GM12878 (cell line): ENCODE results near the gene FEV. TPM values are rescaled to one million over a fixed set of nuclear protein-coding genes. Genes with fewer than 3 reads are reported as not detected.
A peak's percentile ranks its signal among the peaks of the same experiment; 100 is the strongest.

Source experiments
- ATAC-seq: fragments of 200-7000 bp; cut with Tn5 transposase; 3 replicates; pipeline ENCODE4 v1.9.1; 2020; ENCODE audit warnings: mild to moderate bottlenecking, moderate library complexity
- BruUV-seq: library from RNA; stranded (reverse); fragments of 400-500 nt; replicated peaks from 2 replicates; lab custom pipeline; 2021; lab: Mats Ljungman, UMichigan
- CTCF ChIA-PET: fragments of 300-600 bp; sonication (Branson Sonifier 250); formaldehyde crosslinking; extraction: SDS; loops from one replicate; lab custom pipeline; 2021; ENCODE audit warnings: inconsistent platforms; lab: Yijun Ruan, JAX
- POLR2A ChIA-PET: fragments of 350-600 bp; formaldehyde crosslinking; extraction: SDS; loops from one replicate; lab custom pipeline; 2021; ENCODE audit warnings: inconsistent platforms; lab: Charles Lee
- RAD21 ChIA-PET: fragments of 300-600 bp; sonication (Branson Sonifier 250); formaldehyde crosslinking; loops from one replicate; lab custom pipeline; 2023; ENCODE audit warnings: antibody characterized with exemption; ENCODE audit not compliant: unreplicated experiment; lab: Charles Lee
- SMC1A ChIA-PET: fragments of 300-600 bp; sonication (Branson Sonifier 250); formaldehyde crosslinking; loops from one replicate; lab custom pipeline; 2023; ENCODE audit not compliant: unreplicated experiment, uncharacterized antibody; lab: Charles Lee
- DNase-seq: peaks from one replicate; pipeline ENCODE4 v3.0.0-alpha.2; 2011; ENCODE audit warnings: low read depth, low spot score
- FAIRE-seq: peaks from 3 replicates; lab custom pipeline; 2011; peaks lifted over from hg19 to GRCh38; lab: Jason Lieb, UNC
- H2AFZ ChIP-seq: 2 replicates; pipeline ENCODE4 v1.6.0; 2011; ENCODE audit warnings: low read depth, low read length, control low read depth; ENCODE audit not compliant: control insufficient read depth
- H3K27ac ChIP-seq: 2 replicates; pipeline ENCODE4 v1.5.1; 2011; ENCODE audit warnings: control low read depth; ENCODE audit not compliant: control insufficient read depth, insufficient read depth
- H3K27me3 ChIP-seq, 2 experiments: replicated peaks in 1 of 2; 2 replicates each; pipeline versions ENCODE4 v1.6.0 to v1.6.1; 2011; ENCODE audit warnings: low read length in 1 of 2; ENCODE audit not compliant: control insufficient read depth in 2 of 2, insufficient read depth in 2 of 2
- H3K36me3 ChIP-seq, 2 experiments: 2 replicates each; pipeline ENCODE4 v1.5.1; 2011; ENCODE audit warnings: low read length in 1 of 2; ENCODE audit not compliant: control insufficient read depth in 2 of 2, insufficient read depth in 2 of 2
- H3K4me1 ChIP-seq: 2 replicates; pipeline ENCODE4 v1.6.1; 2011; ENCODE audit warnings: mild to moderate bottlenecking, low read length, moderate library complexity, mixed read lengths; ENCODE audit not compliant: control insufficient read depth, insufficient read depth
- H3K4me2 ChIP-seq: 2 replicates; pipeline ENCODE4 v1.6.0; 2011; ENCODE audit warnings: control low read depth; ENCODE audit not compliant: control insufficient read depth, insufficient read depth
- H3K4me3 ChIP-seq: fragments of 200-600 bp; sonication (generic); 2 replicates; pipeline ENCODE4 v1.5.1; 2016
- H3K79me2 ChIP-seq: 2 replicates; pipeline ENCODE4 v1.6.0; 2011; ENCODE audit warnings: low read length; ENCODE audit not compliant: control insufficient read depth, insufficient read depth
- H3K9ac ChIP-seq: 2 replicates; pipeline ENCODE4 v1.8.0; 2011; ENCODE audit warnings: low read length, control low read depth, mixed read lengths; ENCODE audit not compliant: control insufficient read depth, insufficient read depth
- H3K9me3 ChIP-seq: replicated peaks from 3 replicates; pipeline ENCODE4 v1.5.1; 2011; ENCODE audit warnings: mild to moderate bottlenecking, low read length; ENCODE audit not compliant: control insufficient read depth, insufficient read depth
- H4K20me1 ChIP-seq: 2 replicates; pipeline ENCODE4 v1.6.0; 2011; ENCODE audit not compliant: control insufficient read depth, insufficient read depth
- SUZ12 ChIP-seq: fragments of 200-600 bp; sonication (generic); IDR thresholded peaks from one replicate; pipeline ENCODE4 v1.6.1; 2018; ENCODE audit warnings: antibody characterized with exemption, mild to moderate bottlenecking; ENCODE audit not compliant: unreplicated experiment
- ZBTB11 ChIP-seq: fragments of 450-650 bp; formaldehyde crosslinking; IDR thresholded peaks from 2 replicates; pipeline ENCODE4 v1.5.0; 2022; ENCODE audit warnings: mild to moderate bottlenecking, missing genetic modification characterization
- WGBS: methylation state at CpG from one replicate; pipeline ENCODE4 v1.1.6; 2016; ENCODE audit warnings: low lambda C conversion rate; ENCODE audit not compliant: insufficient replicate concordance, insufficient coverage; ENCODE audit errors: missing lambda C conversion rate; 5-methylcytosine and 5-hydroxymethylcytosine counted together
- in situ Hi-C: fragments of 300-500 bp; cut with MboI; formaldehyde crosslinking; loops from 9 replicates; pipeline ENCODE4 v1.14.3; 2018; ENCODE audit warnings: mixed read lengths
- intact Hi-C: fragments of 100-400 bp; cut with micrococcal nuclease; formaldehyde crosslinking; loops from one replicate; pipeline ENCODE4 v1.14.2; 2022; ENCODE audit not compliant: unreplicated experiment
- polyA plus RNA-seq, 11 experiments: library from polyadenylated mRNA; depleted of rRNA in 4 of 11; unstranded in 6 of 11; stranded (reverse) in 5 of 11; fragments of >200 nt; fragmentation: Nextera tagmentation in 4 of 11; fragmentation: Illumina TruSeq in 1 of 11; extraction: Ambion mirVana in 4 of 11; extraction: Trizol in 1 of 11; gene quantifications; 1 replicate in 1 of 11; 2 replicates in 10 of 11; pipeline versions ENCODE4 v1.2.1 to v1.2.3, GENCODE V29; 2011 to 2016; ENCODE audit warnings: inconsistent platforms in 2 of 11, missing spikeins in 2 of 11, low read depth in 1 of 11
- total RNA-seq, 4 experiments: library from RNA; depleted of rRNA in 3 of 4; stranded (reverse); fragments of >200 nt in 3 of 4; fragmentation: Illumina TruSeq in 1 of 4; extraction: Trizol in 1 of 4; gene quantifications; 2 replicates each; pipeline versions ENCODE4 v1.2.1 to v1.2.3, GENCODE V29; 2013 to 2021

Gene FEV
- total and polyA plus RNA-seq, 10 of the 15 experiments (the other 5 are each of a cell fraction or from before 2014, with no cell fraction given) = not detected

GRCh38 chr2:218980735-218981389, 4.1 kb downstream of the FEV start:
- TF ChIP-seq ZBTB11 (CRISPR knock-in tag) (no peak), SUZ12 (peak; percentile 58)
- no peak overlapping the region for H3K9ac ChIP-seq
- no peak for DNase-seq
- ATAC-seq = no peak
- ChIA-PET CTCF (interaction anchor here (0.9 to 3.6 kb wide), 22 partner anchors 9 to 866 kb away, joined by 3 to 53 read pairs (median 4); partner anchors contain the start of genes BCS1L and ZNF142), RAD21 (interaction anchor here (1.0 to 1.1 kb wide), 4 partner anchors 82 to 174 kb away, joined by 3 to 21 read pairs (median 11); no protein-coding TSS in a partner anchor), SMC1A (interaction anchor here (1.0 to 1.3 kb wide), 5 partner anchors 78 to 178 kb away, joined by 3 to 11 read pairs (median 3); no protein-coding TSS in a partner anchor), POLR2A (no interaction called here)
- in situ Hi-C loops = no loop called here
- 13% methylated on average over 24 of the region's 26 CpGs for WGBS
- H3K27ac ChIP-seq = no peak overlapping the region
- H3K9me3 ChIP-seq = no peaks in the 10 kb centered on the region
- no peaks in the 10 kb centered on the region; the same call in 1 of the 2 replicates for H3K4me1 ChIP-seq
- intact Hi-C loops = loop anchor here (2.0 to 5.0 kb wide), 2 partner anchors 104 to 129 kb away; no protein-coding TSS in a partner anchor
- H3K27me3 ChIP-seq = peaks cover 24 to 30% of the 10 kb centered on the region in 2 experiments
- H3K79me2 ChIP-seq = no peaks in the 10 kb centered on the region
- H3K4me3 ChIP-seq = no peak overlapping the region
- H2AFZ ChIP-seq = no peak overlapping the region
- no peaks in the 10 kb centered on the region for H3K36me3 ChIP-seq
- no peak for FAIRE-seq
- no TSS peak for BruUV-seq
- no peak overlapping the region for H3K4me2 ChIP-seq
- H4K20me1 ChIP-seq = no peaks in the 10 kb centered on the region; the same call in 1 of the 2 replicates
